Measurements from ENCODE around the gene KRTAP5-5.
"Not testable (repeated sequence)": the region's sequence is repeated elsewhere in the genome, so short reads cannot be mapped to it uniquely, and the experiment has no call there.

The KRTAP5-5 gene

GRCh38 chr11:1642288-1643145 is 12.9 kb downstream of the KRTAP5-5 start:
- no peak for DNase-seq (ENCODE audit: low spot score)

GRCh38 chr11:1643146-1643690 is 13.6 kb downstream of the KRTAP5-5 start:
- no peak for DNase-seq (ENCODE audit: low spot score)

GRCh38 chr11:1644601-1645356 is 15.2 kb downstream of the KRTAP5-5 start:
- DNase-seq (ENCODE audit: low spot score) = no peak

- DNase-seq (ENCODE audit: low spot score) = no peak
Measured at GRCh38 chr11:1645357-1645821, 15.8 kb downstream of the KRTAP5-5 start.

- not testable (repeated sequence) for DNase-seq (ENCODE audit: low spot score)
Measured at GRCh38 chr11:1646540-1646939, 17.0 kb downstream of the KRTAP5-5 start.

- DNase-seq (ENCODE audit: low spot score) = no peak
Measured at GRCh38 chr11:1647901-1648652, 18.5 kb downstream of the KRTAP5-5 start.

GRCh38 chr11:1648653-1649420 is 19.3 kb downstream of the KRTAP5-5 start:
- no peak for DNase-seq (ENCODE audit: low spot score)

GRCh38 chr11:1650034-1650917 is 20.7 kb downstream of the KRTAP5-5 start:
- no peak for DNase-seq (ENCODE audit: low spot score)

GRCh38 chr11:1650918-1651262 is 21.3 kb downstream of the KRTAP5-5 start:
- no peak for DNase-seq (ENCODE audit: low spot score)

GRCh38 chr11:1651411-1651980 is 21.9 kb downstream of the KRTAP5-5 start:
- no peak for DNase-seq (ENCODE audit: low spot score)

- DNase-seq (ENCODE audit: low spot score) = no peak
Measured at GRCh38 chr11:1652026-1652425, 22.5 kb downstream of the KRTAP5-5 start.

- DNase-seq (ENCODE audit: low spot score) = no peak
Measured at GRCh38 chr11:1652442-1652770, 22.8 kb downstream of the KRTAP5-5 start.

GRCh38 chr11:1652771-1653540 is 23.4 kb downstream of the KRTAP5-5 start:
- DNase-seq (ENCODE audit: low spot score) = peak; percentile 95

GRCh38 chr11:1653541-1654387 is 24.2 kb downstream of the KRTAP5-5 start:
- peak; percentile 66 for DNase-seq (ENCODE audit: low spot score)

GRCh38 chr11:1654388-1655167 is 25.0 kb downstream of the KRTAP5-5 start:
- DNase-seq (ENCODE audit: low spot score) = no peak

GRCh38 chr11:1655168-1656060 is 25.8 kb downstream of the KRTAP5-5 start:
- DNase-seq (ENCODE audit: low spot score) = no peak

GRCh38 chr11:1656061-1656441 is 26.5 kb downstream of the KRTAP5-5 start:
- DNase-seq (ENCODE audit: low spot score) = no peak

Data from HuH-7 (cell line).